ENCODE data around the gene MT3.

GRCh38 chr16:56628486-56629350 is 39.4 kb downstream of the MT3 start:
- TF ChIP-seq POLR2A (IDR thresholded peaks at IDR 0.05; ENCODE audit: low read length): no peak
- no peak for TF ChIP-seq GATA1 (IDR thresholded peaks at IDR 0.05; ENCODE audit: low read depth, low read length)
